ENCODE results near the gene ARNT2.

Gene ARNT2

DNA sequence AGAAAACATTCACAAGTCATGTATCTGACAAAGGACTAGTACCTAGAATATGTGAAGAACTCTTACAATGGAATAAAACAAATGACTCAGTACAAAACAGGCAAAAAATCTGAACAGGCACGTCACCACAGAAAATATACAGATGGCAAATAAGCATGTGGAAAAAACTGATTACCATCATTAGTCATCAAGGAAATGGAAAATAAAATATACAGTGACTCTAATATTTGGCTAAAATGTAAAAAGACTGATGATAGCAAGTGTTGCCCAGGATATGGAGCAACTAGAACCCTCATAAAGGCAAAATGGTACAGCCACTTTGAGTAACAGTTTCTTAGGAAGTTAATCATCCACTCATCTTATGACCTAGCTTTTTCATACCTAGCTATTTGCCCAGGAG lies 195.2 kb downstream of the ARNT2 start:
- H4K20me1 ChIP-seq: no peaks in the 10 kb centered on the region
- H3K27me3 ChIP-seq: no peaks in the 10 kb centered on the region
- no peak for TF ChIP-seq Cebpa-rat (IDR thresholded peaks at IDR 0.05)
- H3K4me1 ChIP-seq: peaks cover 6% of the 10 kb centered on the region
- no peak overlapping the region for H3K4me3 ChIP-seq
- H3K4me2 ChIP-seq: no peak overlapping the region
- H3K9ac ChIP-seq: no peak overlapping the region
- peaks cover 4% of the 10 kb centered on the region; the same call in 1 of the 2 replicates for H3K36me3 ChIP-seq
- no peak overlapping the region for H3K27ac ChIP-seq
- no peaks in the 10 kb centered on the region for H3K9me3 ChIP-seq

DNA sequence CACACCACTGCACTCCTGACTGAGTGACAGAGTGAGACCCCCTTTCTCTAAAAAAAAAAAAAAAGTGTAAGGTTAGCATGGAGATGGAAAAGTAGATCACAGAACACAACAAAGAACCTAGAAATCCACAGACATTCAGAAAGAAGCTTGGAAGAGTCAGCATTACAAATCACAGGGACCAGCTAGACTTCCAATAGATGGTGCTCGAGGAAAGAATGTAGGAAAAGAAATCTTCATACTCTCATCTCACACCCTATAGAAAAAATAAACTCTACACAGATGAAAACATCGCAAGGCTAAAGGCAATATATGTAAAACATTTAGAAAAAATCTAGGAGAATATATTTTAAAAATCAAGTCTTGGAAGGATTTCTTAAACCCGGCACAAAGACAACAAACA lies 196.4 kb downstream of the ARNT2 start:
- Histone ChIP-seq H3K36me3 (no peaks in the 10 kb centered on the region), H4K20me1 (no peaks in the 10 kb centered on the region), H3K4me2 (no peak overlapping the region), H3K4me3 (no peak overlapping the region), H3K9ac (no peak overlapping the region), H3K9me3 (no peaks in the 10 kb centered on the region), H3K27ac (no peak overlapping the region), H3K4me1 (no peaks in the 10 kb centered on the region), H3K27me3 (no peaks in the 10 kb centered on the region)
- TF ChIP-seq Cebpa-rat (IDR thresholded peaks at IDR 0.05): no peak

DNA sequence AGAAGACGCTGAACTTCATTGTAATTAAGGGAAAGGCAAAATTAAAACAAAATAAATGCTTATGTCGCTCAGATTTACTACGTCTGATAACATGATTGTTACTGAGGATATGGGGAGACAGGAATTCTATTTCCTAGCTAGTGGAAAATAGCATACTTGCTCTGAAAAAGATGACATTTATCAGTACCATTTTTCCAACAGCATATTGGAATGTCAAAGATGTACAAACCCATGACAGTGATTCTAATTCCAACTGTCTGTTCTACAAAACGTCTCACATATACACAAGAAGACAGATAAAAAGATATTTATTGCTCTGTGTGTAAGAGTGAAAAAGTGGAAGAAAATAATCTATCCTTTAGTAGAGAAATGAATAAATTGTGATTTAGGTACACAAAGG lies 197.1 kb downstream of the ARNT2 start:
- Histone ChIP-seq H3K4me1 (no peaks in the 10 kb centered on the region), H4K20me1 (no peaks in the 10 kb centered on the region), H3K9me3 (no peaks in the 10 kb centered on the region), H3K36me3 (no peaks in the 10 kb centered on the region), H3K4me3 (no peak overlapping the region), H3K27ac (no peak overlapping the region), H3K9ac (no peak overlapping the region), H3K4me2 (no peak overlapping the region), H3K27me3 (no peaks in the 10 kb centered on the region)
- no peak for TF ChIP-seq Cebpa-rat (IDR thresholded peaks at IDR 0.05)

DNA sequence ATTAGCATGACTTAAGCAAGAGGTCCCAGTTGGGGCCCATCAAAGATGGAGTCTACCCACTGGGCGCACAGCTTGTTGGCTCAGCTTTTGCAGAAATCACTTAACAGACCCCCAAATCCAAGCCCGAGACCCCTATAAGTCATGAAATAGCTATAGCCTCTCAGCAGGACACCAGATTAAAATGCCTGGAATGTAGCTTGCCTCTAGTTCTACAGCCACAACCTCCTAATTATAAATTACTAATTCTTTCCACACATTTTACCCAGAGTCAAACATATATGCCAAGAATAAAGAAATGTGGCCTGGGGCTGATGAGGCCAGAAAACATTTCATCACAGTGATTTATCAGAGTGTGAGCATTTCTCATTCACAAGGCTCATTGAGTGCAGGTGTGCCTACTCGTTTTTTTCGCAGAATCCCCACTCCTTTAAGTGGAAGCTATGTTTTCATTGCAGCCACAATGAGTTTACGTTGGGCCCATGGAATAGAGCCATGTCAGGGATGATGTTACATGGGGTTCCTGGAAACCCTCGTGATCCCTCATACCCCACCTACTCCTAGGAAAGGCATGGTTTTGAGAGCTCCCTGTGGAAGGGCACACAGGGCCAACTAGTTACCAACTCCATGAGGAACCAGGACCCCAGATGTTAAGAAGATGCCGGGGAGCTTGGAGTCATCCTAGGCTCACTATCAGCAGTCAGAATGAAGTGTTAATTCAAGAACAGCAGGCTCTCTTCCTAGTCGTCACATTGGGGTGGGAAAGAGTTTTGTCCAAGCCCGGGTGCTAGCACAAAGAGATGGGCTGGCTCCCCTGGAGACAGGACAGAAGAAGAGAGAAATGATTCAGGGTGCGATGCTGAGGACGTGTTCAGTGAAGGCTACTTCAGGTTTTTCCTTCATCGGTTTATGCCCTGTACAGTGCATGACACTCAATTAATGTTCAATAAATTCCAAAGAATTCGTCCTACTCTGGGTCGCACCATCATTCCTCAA lies 200.7 kb downstream of the ARNT2 start:
- TF ChIP-seq Cebpa-rat (IDR thresholded peaks at IDR 0.05): no peak
- no peaks in the 10 kb centered on the region for H4K20me1 ChIP-seq
- no peaks in the 10 kb centered on the region for H3K36me3 ChIP-seq
- H3K4me2 ChIP-seq: no peak overlapping the region
- H3K4me1 ChIP-seq: no peaks in the 10 kb centered on the region
- no peak overlapping the region for H3K27ac ChIP-seq
- no peaks in the 10 kb centered on the region for H3K27me3 ChIP-seq
- no peaks in the 10 kb centered on the region for H3K9me3 ChIP-seq
- no peak overlapping the region for H3K9ac ChIP-seq
- no peak overlapping the region for H3K4me3 ChIP-seq

DNA sequence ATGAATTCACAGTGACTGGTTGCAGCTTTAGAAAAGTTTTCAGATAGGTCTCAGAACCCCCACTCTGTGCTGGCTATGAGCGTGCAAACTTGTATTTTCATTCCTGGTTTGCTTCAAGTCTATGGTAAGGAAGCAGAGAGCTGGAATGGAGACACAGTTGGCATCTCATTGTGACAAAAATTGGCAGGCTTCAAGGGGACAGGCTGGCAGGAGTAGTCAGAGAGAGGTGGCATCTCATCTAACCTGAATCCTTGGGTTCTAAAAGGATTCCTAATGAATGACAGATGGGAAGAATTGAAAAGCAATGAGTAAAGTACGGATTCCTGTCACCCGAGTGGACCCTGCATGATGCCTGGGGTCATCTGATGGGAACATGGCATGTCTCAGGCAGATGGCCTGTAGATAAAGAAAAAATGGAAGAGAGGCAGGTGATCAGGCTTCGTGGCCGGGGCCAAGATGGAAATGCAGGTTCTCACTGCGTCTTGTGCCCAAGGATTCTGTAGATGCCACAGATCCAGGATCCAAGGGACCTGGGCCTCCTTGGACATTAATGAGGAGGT lies 201.5 kb downstream of the ARNT2 start:
- no peak for TF ChIP-seq Cebpa-rat (IDR thresholded peaks at IDR 0.05)

DNA sequence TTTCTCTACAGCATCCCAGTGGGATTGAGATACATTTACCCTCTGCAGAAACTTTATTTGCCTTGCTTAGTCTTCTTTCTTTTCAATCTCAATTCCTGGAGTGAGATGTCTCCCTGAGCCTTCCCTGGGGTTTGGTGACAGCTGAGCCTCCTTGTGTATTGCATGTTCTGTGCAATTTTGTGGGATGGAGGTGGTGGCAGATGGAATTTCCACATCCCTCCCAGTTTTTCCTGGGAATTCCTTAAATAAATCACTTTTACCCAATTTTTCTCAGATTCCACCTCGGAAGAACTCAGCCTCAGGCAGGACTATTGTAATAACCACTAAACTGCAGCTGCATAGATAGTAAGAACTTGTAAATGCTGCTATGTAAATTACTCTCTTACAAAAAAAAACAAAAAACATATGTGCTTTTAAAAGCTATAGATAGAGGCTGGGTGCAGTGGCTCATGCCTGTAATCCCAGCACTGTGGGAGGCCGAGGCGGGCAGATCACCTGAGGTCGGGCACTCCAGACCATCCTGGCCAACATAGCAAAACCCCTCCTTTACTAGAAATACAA lies 202.4 kb downstream of the ARNT2 start:
- no peaks in the 10 kb centered on the region for H3K36me3 ChIP-seq
- H3K27ac ChIP-seq: no peak overlapping the region
- H3K4me1 ChIP-seq: no peaks in the 10 kb centered on the region
- H3K9me3 ChIP-seq: no peaks in the 10 kb centered on the region
- H4K20me1 ChIP-seq: no peaks in the 10 kb centered on the region
- no peaks in the 10 kb centered on the region for H3K27me3 ChIP-seq
- no peak overlapping the region for H3K4me2 ChIP-seq
- no peak overlapping the region for H3K4me3 ChIP-seq
- H3K9ac ChIP-seq: no peak overlapping the region
- no peak for TF ChIP-seq Cebpa-rat (IDR thresholded peaks at IDR 0.05)

More for the DNA sequence above, 201.5 kb downstream of the ARNT2 start:
- no peak overlapping the region for H3K4me3 ChIP-seq
- H3K4me1 ChIP-seq: no peaks in the 10 kb centered on the region
- no peak overlapping the region for H3K4me2 ChIP-seq
- H3K36me3 ChIP-seq: no peaks in the 10 kb centered on the region
- H3K27ac ChIP-seq: no peak overlapping the region
- no peak overlapping the region for H3K9ac ChIP-seq
- no peaks in the 10 kb centered on the region for H3K9me3 ChIP-seq
- no peaks in the 10 kb centered on the region for H4K20me1 ChIP-seq
- H3K27me3 ChIP-seq: no peaks in the 10 kb centered on the region

DNA sequence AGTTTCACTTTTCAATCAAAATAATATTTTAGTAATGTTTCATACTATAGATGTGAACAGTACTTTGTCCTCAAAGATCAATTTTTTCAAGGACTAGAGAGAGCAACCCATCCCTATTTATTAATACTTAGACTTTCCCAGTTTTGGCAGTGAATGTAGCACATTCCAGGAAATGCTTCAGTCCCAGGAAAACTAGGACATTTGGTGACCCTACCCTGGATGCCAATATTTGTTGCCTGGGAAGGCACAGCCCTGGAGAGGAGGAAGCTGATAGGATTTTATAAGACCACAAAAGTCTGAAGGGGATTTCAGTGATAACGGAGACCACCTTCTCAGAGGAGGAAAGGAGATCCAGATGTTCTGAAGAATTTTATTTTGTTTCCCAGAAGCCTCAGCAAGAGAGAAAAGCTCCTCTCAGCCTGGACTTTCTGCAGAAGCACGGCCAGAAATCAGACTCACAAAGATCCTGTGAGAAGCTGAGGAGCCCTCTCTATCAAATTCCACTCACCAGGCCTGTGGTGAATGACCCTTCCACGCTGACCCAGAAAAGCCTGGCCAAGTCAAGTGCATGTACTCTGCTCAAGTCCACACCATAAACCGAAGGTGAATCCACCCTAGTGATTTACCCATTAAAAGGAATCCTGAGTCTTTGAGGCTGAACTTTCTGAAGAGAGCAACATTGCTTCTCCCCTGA lies 203.3 kb downstream of the ARNT2 start:
- Histone ChIP-seq H3K27ac (no peak overlapping the region), H3K9ac (no peak overlapping the region), H3K27me3 (no peaks in the 10 kb centered on the region), H4K20me1 (no peaks in the 10 kb centered on the region), H3K9me3 (no peaks in the 10 kb centered on the region), H3K4me3 (no peak overlapping the region), H3K36me3 (no peaks in the 10 kb centered on the region), H3K4me1 (no peaks in the 10 kb centered on the region), H3K4me2 (no peak overlapping the region)
- no peak for TF ChIP-seq Cebpa-rat (IDR thresholded peaks at IDR 0.05)

DNA sequence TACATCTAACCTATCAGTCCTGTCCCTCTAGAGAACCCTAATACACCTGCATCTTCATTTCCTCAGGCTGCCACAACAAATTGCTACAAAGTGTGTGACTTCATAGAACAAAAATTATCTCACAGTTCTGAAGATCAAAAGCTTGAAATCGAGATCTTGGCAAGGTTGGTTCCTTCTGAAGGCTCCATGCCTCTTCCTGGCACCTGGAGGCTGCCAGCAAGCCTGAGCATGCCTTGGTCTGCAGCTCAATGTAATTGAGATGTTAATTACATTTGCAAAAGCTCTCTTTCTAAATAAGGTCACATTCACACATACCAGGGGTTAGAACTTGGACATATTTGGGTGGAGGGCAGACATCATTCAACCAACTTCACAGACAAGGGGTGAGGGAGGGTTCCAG lies 204.5 kb downstream of the ARNT2 start:
- H3K27me3 ChIP-seq: no peaks in the 10 kb centered on the region
- H3K4me3 ChIP-seq: no peak overlapping the region
- H3K4me2 ChIP-seq: no peak overlapping the region
- H3K9ac ChIP-seq: no peak overlapping the region
- H3K27ac ChIP-seq: no peak overlapping the region
- no peaks in the 10 kb centered on the region for H3K9me3 ChIP-seq
- TF ChIP-seq Cebpa-rat (IDR thresholded peaks at IDR 0.05): no peak
- no peaks in the 10 kb centered on the region for H3K36me3 ChIP-seq
- no peaks in the 10 kb centered on the region for H3K4me1 ChIP-seq
- H4K20me1 ChIP-seq: no peaks in the 10 kb centered on the region

DNA sequence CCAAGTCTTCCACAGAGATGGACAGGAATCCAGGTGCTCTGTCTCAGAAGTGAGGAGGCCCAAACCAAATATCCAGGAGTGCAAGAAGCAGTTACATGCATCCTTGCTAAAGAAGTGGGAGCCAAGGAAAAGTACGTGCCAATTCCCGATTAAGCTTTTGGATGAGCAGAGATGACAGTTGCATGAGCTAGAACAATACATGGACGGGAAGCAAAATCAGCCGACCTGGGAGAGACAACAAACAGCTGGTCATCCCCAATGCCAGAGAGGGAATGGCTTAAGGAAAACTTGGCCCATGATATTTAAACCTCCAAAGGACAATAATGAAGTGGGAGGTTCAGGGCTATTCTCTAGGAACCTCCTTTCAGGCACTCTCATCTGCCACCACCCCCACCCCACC lies 204.9 kb downstream of the ARNT2 start:
- Histone ChIP-seq H3K36me3 (no peaks in the 10 kb centered on the region), H3K4me3 (no peak overlapping the region), H3K9ac (no peak overlapping the region), H3K4me1 (no peaks in the 10 kb centered on the region), H4K20me1 (no peaks in the 10 kb centered on the region), H3K27me3 (no peaks in the 10 kb centered on the region), H3K4me2 (no peak overlapping the region), H3K9me3 (no peaks in the 10 kb centered on the region), H3K27ac (no peak overlapping the region)
- no peak for TF ChIP-seq Cebpa-rat (IDR thresholded peaks at IDR 0.05)
